ENCODE results near the gene TRIM40. TPM values are rescaled to one million over a fixed set of nuclear protein-coding genes. Genes with fewer than 3 reads are reported as not detected.
"Not testable (repeated sequence)": the region's sequence is repeated elsewhere in the genome, so short reads cannot be mapped to it uniquely, and the experiment has no call there.

TRIM40 gene
- total RNA-seq, 1 donor from 2014 or later: not detected

DNA sequence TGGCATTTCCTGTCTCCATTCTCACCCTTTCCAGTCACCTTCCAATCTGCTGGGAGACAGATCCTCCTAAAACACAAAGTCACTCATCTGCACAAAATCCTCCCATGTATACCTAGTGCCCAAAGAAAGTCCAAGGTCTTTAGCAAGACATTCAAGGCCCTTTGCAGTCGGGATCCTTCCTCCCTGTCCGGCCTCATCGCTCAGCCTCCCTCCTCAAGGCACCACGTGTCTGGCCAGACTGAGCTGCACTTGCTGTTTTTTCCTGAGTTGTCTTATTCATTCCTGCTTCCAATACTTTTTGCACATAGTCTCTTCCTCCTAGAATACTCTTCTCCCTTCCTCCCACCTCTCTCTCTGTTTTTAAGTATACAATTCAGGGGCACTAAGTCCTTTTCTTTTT lies 28.8 kb downstream of the TRIM40 start:
- Mint-ChIP-seq H3K4me3 (ENCODE audit: low read depth) (no peak overlapping the region), H3K9me3 (ENCODE audit: low read depth) (no peaks in the 10 kb centered on the region), H3K27ac (no peak overlapping the region), H3K27me3 (peaks cover 51% of the 10 kb centered on the region), H3K36me3 (ENCODE audit: insufficient read depth) (no peaks in the 10 kb centered on the region), H3K4me1 (ENCODE audit: low read depth) (no peaks in the 10 kb centered on the region)
- TF ChIP-seq, protein P1, sequence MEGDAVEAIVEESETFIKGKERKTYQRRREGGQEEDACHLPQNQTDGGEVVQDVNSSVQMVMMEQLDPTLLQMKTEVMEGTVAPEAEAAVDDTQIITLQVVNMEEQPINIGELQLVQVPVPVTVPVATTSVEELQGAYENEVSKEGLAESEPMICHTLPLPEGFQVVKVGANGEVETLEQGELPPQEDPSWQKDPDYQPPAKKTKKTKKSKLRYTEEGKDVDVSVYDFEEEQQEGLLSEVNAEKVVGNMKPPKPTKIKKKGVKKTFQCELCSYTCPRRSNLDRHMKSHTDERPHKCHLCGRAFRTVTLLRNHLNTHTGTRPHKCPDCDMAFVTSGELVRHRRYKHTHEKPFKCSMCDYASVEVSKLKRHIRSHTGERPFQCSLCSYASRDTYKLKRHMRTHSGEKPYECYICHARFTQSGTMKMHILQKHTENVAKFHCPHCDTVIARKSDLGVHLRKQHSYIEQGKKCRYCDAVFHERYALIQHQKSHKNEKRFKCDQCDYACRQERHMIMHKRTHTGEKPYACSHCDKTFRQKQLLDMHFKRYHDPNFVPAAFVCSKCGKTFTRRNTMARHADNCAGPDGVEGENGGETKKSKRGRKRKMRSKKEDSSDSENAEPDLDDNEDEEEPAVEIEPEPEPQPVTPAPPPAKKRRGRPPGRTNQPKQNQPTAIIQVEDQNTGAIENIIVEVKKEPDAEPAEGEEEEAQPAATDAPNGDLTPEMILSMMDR (IDR thresholded peaks at IDR 0.05; ENCODE audit: unreplicated experiment): no peak
- DNase-seq (ENCODE audit: low spot score, unreplicated experiment): no peak

DNA sequence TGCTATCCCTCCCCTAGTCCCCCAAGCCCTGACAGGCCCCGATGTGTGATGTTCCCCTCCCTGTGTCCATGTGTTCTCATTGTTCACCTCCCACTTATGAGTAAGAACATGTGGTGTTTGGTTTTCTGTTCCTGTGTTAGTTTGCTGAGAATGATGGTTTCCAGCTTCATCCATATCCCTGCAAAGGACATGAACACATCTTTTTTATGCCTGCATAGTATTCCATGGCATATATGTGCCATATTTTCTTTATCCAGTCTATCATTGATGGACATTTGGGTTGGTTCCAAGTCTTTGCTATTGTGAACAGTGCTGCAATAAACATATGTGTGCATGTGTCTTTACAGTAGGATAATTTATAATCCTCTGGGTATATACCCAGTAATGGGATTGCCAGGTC lies 29.3 kb downstream of the TRIM40 start:
- not testable (repeated sequence) for H3K36me3 Mint-ChIP-seq (ENCODE audit: insufficient read depth); H3K4me3 Mint-ChIP-seq (ENCODE audit: low read depth); DNase-seq (ENCODE audit: low spot score, unreplicated experiment); H3K9me3 Mint-ChIP-seq (ENCODE audit: low read depth); H3K4me1 Mint-ChIP-seq (ENCODE audit: low read depth); H3K27ac Mint-ChIP-seq
- peaks cover 51% of the 10 kb centered on the region for H3K27me3 Mint-ChIP-seq

DNA sequence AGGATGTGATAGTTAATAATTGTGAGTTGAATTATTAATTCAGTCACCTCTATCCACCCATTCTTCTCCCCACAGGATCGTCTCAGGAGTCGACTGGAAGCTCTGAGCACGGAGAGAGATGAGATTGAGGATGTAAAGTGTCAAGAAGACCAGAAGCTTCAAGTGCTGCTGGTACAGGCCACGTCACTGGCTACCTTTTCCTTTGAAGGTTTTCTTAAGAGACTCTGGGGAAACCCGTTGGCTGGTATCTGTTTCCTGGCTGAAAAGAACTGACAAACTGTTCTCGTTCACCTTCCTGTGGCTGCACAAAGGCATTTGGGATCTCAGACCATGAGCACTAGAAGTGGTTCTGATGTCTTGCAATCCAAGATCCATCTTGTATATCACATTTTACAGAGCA lies 31.2 kb downstream of the TRIM40 start:
- no peaks in the 10 kb centered on the region for H3K9me3 Mint-ChIP-seq (ENCODE audit: low read depth)
- H3K4me3 Mint-ChIP-seq (ENCODE audit: low read depth): no peak overlapping the region
- TF ChIP-seq, protein P1 (IDR thresholded peaks at IDR 0.05; ENCODE audit: unreplicated experiment): no peak
- no peaks in the 10 kb centered on the region for H3K4me1 Mint-ChIP-seq (ENCODE audit: low read depth)
- H3K27ac Mint-ChIP-seq: no peak overlapping the region
- no peak for DNase-seq (ENCODE audit: low spot score, unreplicated experiment)
- no peaks in the 10 kb centered on the region for H3K36me3 Mint-ChIP-seq (ENCODE audit: insufficient read depth)
- H3K27me3 Mint-ChIP-seq: peaks cover 66% of the 10 kb centered on the region

DNA sequence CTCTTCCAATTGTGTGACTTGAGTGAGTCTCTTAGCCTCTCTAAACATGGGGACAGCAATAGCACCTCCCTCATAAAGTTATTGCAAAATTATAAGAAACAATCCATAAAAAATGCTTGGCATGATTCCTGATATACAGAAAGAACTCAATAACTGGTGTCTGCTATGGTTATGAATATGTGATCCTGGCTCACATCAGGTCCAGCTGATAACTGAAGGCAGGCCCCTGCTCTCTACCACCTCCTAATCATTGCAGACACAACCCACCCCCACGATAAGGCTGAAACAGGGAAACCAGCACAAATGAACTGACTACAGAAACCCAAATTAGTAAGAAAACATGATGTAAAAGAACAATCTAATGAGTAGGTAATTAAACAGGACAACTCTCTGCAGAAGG lies 32.8 kb downstream of the TRIM40 start:
- no peak for DNase-seq (ENCODE audit: low spot score, unreplicated experiment)
- TF ChIP-seq, protein P1 (IDR thresholded peaks at IDR 0.05; ENCODE audit: unreplicated experiment): no peak
- H3K27me3 Mint-ChIP-seq: peaks cover 80% of the 10 kb centered on the region
- H3K36me3 Mint-ChIP-seq (ENCODE audit: insufficient read depth): no peaks in the 10 kb centered on the region
- no peak overlapping the region for H3K4me3 Mint-ChIP-seq (ENCODE audit: low read depth)
- H3K9me3 Mint-ChIP-seq (ENCODE audit: low read depth): no peaks in the 10 kb centered on the region
- no peaks in the 10 kb centered on the region for H3K4me1 Mint-ChIP-seq (ENCODE audit: low read depth)
- no peak overlapping the region for H3K27ac Mint-ChIP-seq

DNA sequence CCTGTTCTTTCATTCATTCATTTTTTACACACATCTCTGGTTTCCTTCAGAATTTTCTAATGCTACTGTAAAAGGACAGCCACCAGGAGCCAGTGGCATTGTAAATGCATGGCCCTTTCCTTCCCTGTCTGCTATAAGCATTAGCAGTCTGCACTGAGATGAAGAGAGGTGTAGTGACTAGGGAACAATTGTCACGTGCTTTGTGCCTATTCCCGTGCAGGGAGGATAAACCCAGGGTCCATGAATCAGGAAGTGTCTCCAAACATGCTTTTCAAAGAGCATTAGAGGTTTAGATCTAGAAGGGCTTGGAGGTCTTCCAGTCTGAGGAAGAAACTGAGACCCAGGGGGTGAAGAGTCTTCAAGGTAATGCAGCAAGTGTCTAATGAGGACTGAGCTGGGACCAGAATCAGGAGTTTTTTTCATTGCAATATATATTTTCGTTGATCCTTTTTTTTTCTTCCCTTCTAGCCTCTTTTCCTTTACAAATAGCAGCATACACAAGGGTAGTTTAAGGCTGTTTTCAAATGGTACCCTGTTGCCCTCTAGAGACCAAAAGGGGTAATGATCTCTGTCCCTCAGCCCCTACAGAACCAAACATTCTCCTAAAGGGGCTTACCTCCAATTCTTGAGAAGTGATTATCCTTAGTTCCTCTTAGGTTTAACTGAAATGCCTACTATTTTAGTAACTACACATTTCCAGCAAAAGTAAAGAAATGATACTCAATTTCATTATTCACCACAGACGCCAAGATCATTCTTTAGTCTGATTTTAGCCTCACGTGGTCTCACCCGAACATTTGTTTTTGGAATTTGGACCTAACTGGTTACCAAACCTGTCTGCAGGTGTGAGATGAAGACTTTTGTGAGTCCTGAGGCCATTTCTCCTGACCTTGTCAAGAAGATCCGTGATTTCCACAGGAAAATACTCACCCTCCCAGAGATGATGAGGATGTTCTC lies 34.0 kb downstream of the TRIM40 start:
- no peak overlapping the region for H3K27ac Mint-ChIP-seq
- TF ChIP-seq, protein P1 (IDR thresholded peaks at IDR 0.05; ENCODE audit: unreplicated experiment): peak; percentile 73
- H3K36me3 Mint-ChIP-seq (ENCODE audit: insufficient read depth): no peaks in the 10 kb centered on the region
- H3K27me3 Mint-ChIP-seq: peaks cover 82% of the 10 kb centered on the region
- no peak for DNase-seq (ENCODE audit: low spot score, unreplicated experiment)
- H3K4me1 Mint-ChIP-seq (ENCODE audit: low read depth): no peaks in the 10 kb centered on the region
- no peaks in the 10 kb centered on the region for H3K9me3 Mint-ChIP-seq (ENCODE audit: low read depth)
- no peak overlapping the region for H3K4me3 Mint-ChIP-seq (ENCODE audit: low read depth)
